Natural killer cell treated with Interleukin-12 subunit alpha and Interleukin-12 subunit beta and Interleukin-15 and Interleukin-18, amount 100 ng/mL, for 72 hours (primary cell): ENCODE measurements around the gene LRP1. TPM values are rescaled to one million over a fixed set of nuclear protein-coding genes. Genes with fewer than 3 reads are reported as not detected.

Experiments used
- ATAC-seq, 2 donors: fragments of 150-1000 bp; cut with Tn5 transposase in 1 of 2; sonication (Bioruptor Pico), chemical (Tn5 transposase) in 1 of 2; 2 replicates each; pipeline ENCODE4 v1.10.0; 2021
- DNase-seq: peaks from one replicate; pipeline ENCODE4 v3.0.0; 2022; ENCODE audit warnings: low spot score
- H3K27ac Mint-ChIP-seq, 2 donors: 1 replicate in 1 of 2; 2 replicates in 1 of 2; pipeline ENCODE4 v1.8.0; 2022; ENCODE audit warnings: mixed read lengths in 2 of 2, mild to moderate bottlenecking in 1 of 2, moderate library complexity in 1 of 2
- H3K27me3 Mint-ChIP-seq, 2 donors: 1 replicate in 1 of 2; 2 replicates in 1 of 2; pipeline ENCODE4 v1.8.0; 2022; ENCODE audit warnings: mixed read lengths in 2 of 2
- H3K36me3 Mint-ChIP-seq: one replicate; pipeline ENCODE4 v1.8.0; 2022; ENCODE audit warnings: mixed read lengths
- H3K4me1 Mint-ChIP-seq, 2 donors: 1 replicate in 1 of 2; 2 replicates in 1 of 2; pipeline ENCODE4 v1.8.0; 2022; ENCODE audit warnings: low read depth in 2 of 2, mixed read lengths in 2 of 2, mild to moderate bottlenecking in 1 of 2
- H3K4me3 Mint-ChIP-seq: one replicate; pipeline ENCODE4 v1.8.0; 2022; ENCODE audit warnings: mixed read lengths
- H3K9me3 Mint-ChIP-seq: 2 replicates; pipeline ENCODE4 v1.8.0; 2022; ENCODE audit warnings: mixed read lengths
- total RNA-seq, 2 donors: library from RNA; stranded (reverse); gene quantifications; one replicate each; pipeline ENCODE4 v1.2.3, GENCODE V29; 2022

The LRP1 gene
- total RNA-seq, 2 donors from 2014 or later: 0.42 to 0.45 TPM

DNA sequence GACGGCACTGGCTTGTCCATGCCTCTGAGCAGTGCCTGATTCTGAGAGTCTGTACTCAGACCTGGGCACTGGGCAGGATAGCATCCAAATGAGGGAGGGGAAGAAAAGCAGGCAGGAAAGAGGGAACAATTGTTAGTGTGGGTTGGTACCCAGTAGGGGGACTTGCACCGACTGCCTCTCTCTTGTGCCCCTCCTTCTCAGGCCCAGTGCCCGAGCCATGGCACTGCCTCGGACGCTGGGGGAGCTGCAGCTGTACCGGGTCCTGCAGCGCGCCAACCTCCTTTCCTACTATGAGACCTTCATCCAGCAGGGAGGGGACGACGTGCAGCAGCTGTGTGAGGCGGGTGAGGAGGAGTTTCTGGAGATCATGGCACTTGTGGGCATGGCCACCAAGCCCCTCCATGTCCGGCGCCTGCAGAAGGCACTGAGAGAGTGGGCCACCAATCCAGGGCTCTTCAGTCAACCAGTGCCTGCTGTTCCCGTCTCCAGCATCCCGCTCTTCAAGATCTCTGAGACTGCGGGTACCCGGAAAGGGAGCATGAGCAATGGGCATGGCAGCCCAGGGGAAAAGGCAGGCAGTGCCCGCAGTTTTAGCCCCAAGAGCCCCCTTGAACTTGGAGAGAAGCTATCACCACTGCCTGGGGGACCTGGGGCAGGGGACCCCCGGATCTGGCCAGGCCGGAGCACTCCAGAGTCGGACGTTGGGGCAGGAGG, 37.2 kb upstream of the LRP1 start:
- H3K4me1 Mint-ChIP-seq: peaks cover 43 to 48% of the 10 kb centered on the region in 2 donors
- H3K9me3 Mint-ChIP-seq: no peaks in the 10 kb centered on the region
- H3K27me3 Mint-ChIP-seq: no peaks in the 10 kb centered on the region
- DNase-seq: no peak
- no peak overlapping the region for H3K4me3 Mint-ChIP-seq
- H3K27ac Mint-ChIP-seq: no peak overlapping the region
- no peak for ATAC-seq
- no peaks in the 10 kb centered on the region for H3K36me3 Mint-ChIP-seq

GRCh38 chr12:57091638-57092528, 36.4 kb upstream of the LRP1 start:
- ATAC-seq (no peak), DNase-seq (no peak)
- no peak overlapping the region for H3K4me3 Mint-ChIP-seq
- no peaks in the 10 kb centered on the region for H3K9me3 Mint-ChIP-seq
- H3K27me3 Mint-ChIP-seq: no peaks in the 10 kb centered on the region
- peaks cover 35 to 40% of the 10 kb centered on the region in 2 donors for H3K4me1 Mint-ChIP-seq
- no peak overlapping the region for H3K27ac Mint-ChIP-seq
- H3K36me3 Mint-ChIP-seq: no peaks in the 10 kb centered on the region

DNA sequence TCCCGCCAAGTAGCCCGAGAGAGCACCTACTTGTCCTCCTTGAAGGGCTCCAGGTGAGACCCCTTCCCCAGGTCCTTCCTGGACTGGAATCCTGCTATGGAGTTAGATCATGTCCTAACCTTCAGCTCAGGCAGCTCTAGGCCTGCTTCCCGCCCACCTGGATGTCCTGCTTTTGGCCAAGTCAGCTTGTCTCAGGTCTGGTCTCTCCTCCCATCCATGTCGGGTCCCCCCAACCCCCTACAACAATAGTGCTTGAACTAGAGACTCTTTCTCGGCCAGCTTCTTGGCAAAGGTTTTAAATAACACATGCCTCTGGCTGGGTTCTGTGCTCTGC, 35.8 kb upstream of the LRP1 start:
- ATAC-seq (no peak), DNase-seq (no peak)
- H3K4me3 Mint-ChIP-seq: no peak overlapping the region
- H3K9me3 Mint-ChIP-seq: no peaks in the 10 kb centered on the region
- peak overlapping the region in 1 of 2 donors; percentile 49 for H3K27ac Mint-ChIP-seq
- H3K4me1 Mint-ChIP-seq: peaks cover 35 to 38% of the 10 kb centered on the region in 2 donors
- no peaks in the 10 kb centered on the region for H3K27me3 Mint-ChIP-seq
- no peaks in the 10 kb centered on the region for H3K36me3 Mint-ChIP-seq

- no peaks in the 10 kb centered on the region for H3K36me3 Mint-ChIP-seq
Observed at GRCh38 chr12:57092876-57093414, 35.3 kb upstream of the LRP1 start.

DNA sequence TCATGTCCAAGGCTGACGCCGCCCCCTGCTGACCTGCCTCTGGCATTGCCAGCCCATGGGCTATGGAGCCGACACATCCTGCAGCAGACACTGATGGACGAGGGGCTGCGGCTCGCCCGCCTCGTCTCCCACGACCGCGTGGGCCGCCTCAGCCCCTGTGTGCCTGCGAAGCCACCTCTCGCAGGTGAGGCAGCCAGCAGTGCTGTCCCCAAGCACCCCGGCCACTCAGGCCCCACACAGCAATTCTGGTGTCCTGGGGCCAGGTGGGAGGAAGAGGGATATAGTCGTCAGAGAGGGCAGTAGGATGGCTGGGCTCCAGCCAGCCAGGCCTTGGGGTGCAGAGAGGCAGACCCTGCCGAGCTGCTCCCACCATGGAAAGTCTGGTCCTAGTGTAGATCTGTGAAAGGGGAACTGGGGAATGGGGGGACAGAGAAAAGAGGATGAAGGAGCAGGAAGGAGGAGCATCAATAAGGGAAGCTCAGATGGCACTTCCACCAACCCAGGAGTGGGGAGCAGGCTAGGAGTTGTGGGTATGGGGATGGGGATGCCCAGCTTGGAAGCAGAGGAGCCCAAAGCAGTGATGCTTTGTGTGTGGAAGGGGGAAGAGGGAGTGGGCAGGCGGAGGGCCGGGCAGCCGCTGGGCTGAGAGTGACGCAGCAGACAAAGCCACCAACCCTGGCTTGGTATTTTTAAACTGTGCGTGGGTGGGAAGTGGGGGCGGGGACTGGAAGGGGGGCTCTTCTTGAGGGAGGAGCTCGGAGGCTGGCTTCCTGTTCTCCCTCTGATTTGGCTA, 34.7 kb upstream of the LRP1 start:
- ATAC-seq: peak; percentile 49 to 57
- Mint-ChIP-seq H3K4me3 (peak overlapping the region; percentile 44), H3K36me3 (no peaks in the 10 kb centered on the region)

More at GRCh38 chr12:57092876-57093414, 35.3 kb upstream of the LRP1 start:
- no peak for DNase-seq
- no peak overlapping the region for H3K4me3 Mint-ChIP-seq
- no peaks in the 10 kb centered on the region for H3K27me3 Mint-ChIP-seq
- no peak for ATAC-seq
- peaks cover 32 to 36% of the 10 kb centered on the region in 2 donors for H3K4me1 Mint-ChIP-seq
- H3K27ac Mint-ChIP-seq: peak overlapping the region in 1 of 2 donors; percentile 74
- no peaks in the 10 kb centered on the region for H3K9me3 Mint-ChIP-seq

DNA sequence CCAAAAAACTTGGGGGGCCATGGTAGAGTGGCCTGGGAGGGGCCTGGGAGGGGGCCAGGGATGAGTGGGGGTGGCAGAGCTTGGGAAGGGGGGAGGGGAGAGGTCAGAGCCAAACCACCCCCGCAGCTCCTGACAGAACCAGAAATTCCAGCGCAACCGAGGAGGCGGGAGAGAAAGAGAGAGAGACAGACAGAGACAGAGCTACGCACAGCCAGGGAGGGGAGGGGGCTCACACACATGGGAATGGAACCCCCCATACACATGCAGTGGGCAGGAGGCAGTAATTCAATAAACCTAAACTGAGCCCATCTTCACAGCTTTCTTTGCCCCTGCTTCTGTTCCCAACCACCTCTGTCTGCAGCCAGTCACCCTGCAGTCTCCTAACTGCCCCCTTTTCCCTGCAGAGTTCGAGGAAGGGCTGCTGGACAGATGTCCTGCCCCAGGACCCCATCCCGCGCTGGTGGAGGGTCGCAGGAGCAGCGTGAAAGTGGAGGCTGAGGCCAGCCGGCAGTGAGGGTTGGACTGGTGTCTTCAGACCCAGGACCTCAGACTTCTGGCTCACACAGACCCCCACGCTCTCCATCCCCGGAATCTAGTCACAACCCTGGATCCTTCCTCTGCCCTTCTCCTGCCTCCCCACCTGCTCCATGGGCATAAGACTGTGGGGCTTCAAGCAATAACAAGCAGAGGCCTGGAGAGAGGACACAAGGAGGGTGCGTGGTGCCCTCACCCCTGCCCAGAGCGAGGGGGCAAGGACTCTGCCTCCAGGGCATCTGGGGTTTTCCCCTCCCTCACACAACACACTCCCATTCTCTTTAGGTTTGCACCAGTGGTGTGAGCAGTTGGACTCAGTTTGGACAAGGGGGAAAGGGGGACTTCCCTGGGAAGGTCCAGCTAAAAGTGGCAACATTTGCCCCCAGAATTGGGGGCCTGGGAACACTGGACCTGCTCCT, 33.8 kb upstream of the LRP1 start:
- H3K27me3 Mint-ChIP-seq: no peaks in the 10 kb centered on the region
- no peaks in the 10 kb centered on the region for H3K36me3 Mint-ChIP-seq
- ATAC-seq (no peak), DNase-seq (no peak)
- H3K4me3 Mint-ChIP-seq: no peak overlapping the region
- peaks cover 27 to 36% of the 10 kb centered on the region in 2 donors for H3K4me1 Mint-ChIP-seq
- H3K27ac Mint-ChIP-seq: peak overlapping the region; percentile 74 to 90
- no peaks in the 10 kb centered on the region for H3K9me3 Mint-ChIP-seq

More for the DNA sequence above, 34.7 kb upstream of the LRP1 start:
- DNase-seq: peak; percentile 74
- H3K4me1 Mint-ChIP-seq: peaks cover 26 to 33% of the 10 kb centered on the region in 2 donors
- H3K9me3 Mint-ChIP-seq: no peaks in the 10 kb centered on the region
- peak overlapping the region; percentile 74 to 90 for H3K27ac Mint-ChIP-seq
- no peaks in the 10 kb centered on the region for H3K27me3 Mint-ChIP-seq

DNA sequence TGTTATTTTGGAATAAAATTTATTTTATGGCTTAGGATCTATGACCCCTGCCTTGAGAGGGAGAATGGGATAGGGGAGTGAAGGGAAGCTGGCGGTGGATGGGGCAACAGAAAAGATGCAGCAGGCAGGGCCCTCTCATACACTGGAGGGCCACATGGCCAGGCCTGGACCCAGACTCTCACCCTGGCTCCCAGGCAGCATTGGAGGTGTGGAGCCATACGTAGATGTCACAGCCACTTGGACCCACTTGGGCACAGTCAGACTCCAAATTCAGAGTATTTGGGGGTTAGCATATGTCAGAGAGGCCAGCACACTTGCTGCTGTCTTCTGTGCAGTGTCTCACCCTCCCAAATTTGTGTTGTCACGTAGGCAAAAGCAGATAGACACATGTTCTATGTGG, 32.8 kb upstream of the LRP1 start:
- Mint-ChIP-seq H3K27me3 (no peaks in the 10 kb centered on the region), H3K36me3 (no peaks in the 10 kb centered on the region), H3K9me3 (no peaks in the 10 kb centered on the region), H3K4me3 (no peak overlapping the region), H3K4me1 (peaks cover 30 to 33% of the 10 kb centered on the region in 2 donors), H3K27ac (peak overlapping the region; percentile 35 to 39)
- DNase-seq (no peak), ATAC-seq (no peak)

DNA sequence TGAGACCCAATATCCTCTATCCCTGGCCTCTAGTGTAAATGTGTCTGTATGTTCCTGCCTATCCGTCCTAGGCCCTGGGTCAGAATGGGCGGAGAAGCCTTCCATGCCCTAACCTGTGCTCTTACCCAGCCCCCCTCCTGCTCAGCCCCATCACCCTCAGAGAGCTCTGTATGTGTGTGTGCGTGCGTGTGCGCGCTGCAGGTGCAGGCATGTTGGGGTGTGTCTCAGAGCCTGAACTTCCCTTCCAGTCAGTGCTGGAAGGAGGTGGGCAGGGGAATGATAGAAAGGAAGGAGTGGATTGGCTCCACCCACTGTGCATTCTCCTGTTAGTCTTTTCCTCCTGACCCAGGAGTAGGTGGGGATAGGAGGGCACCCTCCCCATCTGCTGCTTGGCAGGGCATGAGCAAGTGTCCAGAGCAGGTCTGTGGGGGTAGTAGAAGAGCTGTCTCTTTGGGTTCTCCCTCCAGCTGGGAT, 32.1 kb upstream of the LRP1 start:
- H3K9me3 Mint-ChIP-seq: no peaks in the 10 kb centered on the region
- no peaks in the 10 kb centered on the region for H3K36me3 Mint-ChIP-seq
- peaks cover 26 to 30% of the 10 kb centered on the region in 2 donors for H3K4me1 Mint-ChIP-seq
- H3K27ac Mint-ChIP-seq: peak overlapping the region in 1 of 2 donors; percentile 35
- ATAC-seq (no peak), DNase-seq (no peak)
- H3K27me3 Mint-ChIP-seq: no peaks in the 10 kb centered on the region
- no peak overlapping the region for H3K4me3 Mint-ChIP-seq

GRCh38 chr12:57096748-57097553, 31.3 kb upstream of the LRP1 start:
- H3K9me3 Mint-ChIP-seq: no peaks in the 10 kb centered on the region
- no peak for DNase-seq
- H3K36me3 Mint-ChIP-seq: no peaks in the 10 kb centered on the region
- no peak for ATAC-seq
- no peak overlapping the region for H3K4me3 Mint-ChIP-seq
- H3K4me1 Mint-ChIP-seq: peaks cover 25 to 28% of the 10 kb centered on the region in 2 donors
- H3K27me3 Mint-ChIP-seq: no peaks in the 10 kb centered on the region
- H3K27ac Mint-ChIP-seq: peak overlapping the region in 1 of 2 donors; percentile 35

- Mint-ChIP-seq H3K36me3 (no peaks in the 10 kb centered on the region), H3K4me1 (peaks cover 23 to 29% of the 10 kb centered on the region in 2 donors), H3K27ac (peak overlapping the region in 1 of 2 donors; percentile 35)
Observed at GRCh38 chr12:57097554-57097835, 30.8 kb upstream of the LRP1 start.

DNA sequence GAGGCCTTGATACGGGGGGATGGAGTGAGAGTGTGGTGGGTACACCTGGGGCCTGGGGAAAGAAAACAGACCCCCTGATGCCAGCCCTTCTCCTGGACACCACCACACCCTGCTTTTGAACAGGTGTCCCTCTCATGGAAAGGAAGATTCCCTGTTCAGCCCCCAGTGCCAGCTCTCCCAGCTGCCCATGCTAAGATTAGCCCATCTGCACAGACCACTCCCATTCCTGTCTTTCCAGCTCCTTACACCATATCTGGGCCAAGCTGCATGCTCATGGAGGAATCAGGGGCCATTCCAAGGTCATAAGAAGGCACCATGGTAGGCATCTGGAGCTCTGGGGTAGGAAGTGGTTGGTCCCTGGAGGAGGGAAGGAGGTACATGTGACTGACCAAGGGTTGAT, 29.7 kb upstream of the LRP1 start:
- no peak for ATAC-seq
- H3K4me3 Mint-ChIP-seq: no peak overlapping the region
- H3K27me3 Mint-ChIP-seq: no peaks in the 10 kb centered on the region
- no peaks in the 10 kb centered on the region for H3K36me3 Mint-ChIP-seq
- no peak overlapping the region for H3K27ac Mint-ChIP-seq
- peaks cover 17 to 26% of the 10 kb centered on the region in 2 donors for H3K4me1 Mint-ChIP-seq
- H3K9me3 Mint-ChIP-seq: no peaks in the 10 kb centered on the region
- no peak for DNase-seq

More at GRCh38 chr12:57097554-57097835, 30.8 kb upstream of the LRP1 start:
- no peaks in the 10 kb centered on the region for H3K9me3 Mint-ChIP-seq
- DNase-seq (no peak), ATAC-seq (no peak)
- H3K4me3 Mint-ChIP-seq: no peak overlapping the region
- H3K27me3 Mint-ChIP-seq: no peaks in the 10 kb centered on the region
